Neural progenitor cell (in vitro differentiated cells): Measurements from ENCODE around the gene PTPN23. TPM values are rescaled to one million over a fixed set of nuclear protein-coding genes. Genes with fewer than 3 reads are reported as not detected.

Experiments used
- total RNA-seq: library from RNA; depleted of rRNA; stranded (reverse); fragments of >200 nt; gene quantifications from 2 replicates; pipeline ENCODE4 v1.2.3, GENCODE V29; 2015; ENCODE audit warnings: low replicate concordance

Gene PTPN23
- total RNA-seq, 1 donor from 2014 or later, result 3.4 TPM

Other genes with a start within 250 kb of the PTPN23 start
- 35.4 and 46.0 TPM in 2 replicates for gene SETD2, start 216.9 kb upstream of the PTPN23 start, total RNA-seq
- 4.2 and 6.4 TPM in 2 replicates for gene KIF9, start 98.2 kb upstream of the PTPN23 start, total RNA-seq
- 7.3 and 14.0 TPM in 2 replicates for gene KLHL18, start 98.1 kb upstream of the PTPN23 start, total RNA-seq
- 33.0 and 96.9 TPM in 2 replicates for gene SCAP, start 94.9 kb downstream of the PTPN23 start, total RNA-seq
- gene ELP6, start 132.7 kb downstream of the PTPN23 start, total RNA-seq, result 32.9 and 55.1 TPM in 2 replicates
- 1.7 and 4.6 TPM in 2 replicates for gene CSPG5, start 197.8 kb downstream of the PTPN23 start, total RNA-seq